B cell (primary cell): Measurements from ENCODE around the gene ETFA. TPM values are rescaled to one million over a fixed set of nuclear protein-coding genes. Genes with fewer than 3 reads are reported as not detected.

Experiments used
- ATAC-seq: fragments of 200-7000 bp; cut with Tn5 transposase; one replicate; pipeline ENCODE4 v1.10.0; 2021; ENCODE audit warnings: low read depth, mild to moderate bottlenecking, moderate number of reproducible peaks, moderate library complexity
- CTCF ChIA-PET: fragments of 350-600 bp; sonication (Branson Sonifier 250); formaldehyde crosslinking; loops from one replicate; lab custom pipeline; 2021; ENCODE audit warnings: antibody characterized with exemption, inconsistent platforms; lab: Charles Lee
- POLR2A ChIA-PET: fragments of 350-600 bp; sonication (Branson Sonifier 250); formaldehyde crosslinking; loops from one replicate; lab custom pipeline; 2021; ENCODE audit warnings: antibody characterized with exemption; lab: Charles Lee
- DNase-seq: peaks from one replicate; pipeline ENCODE4 v3.0.0; 2013
- H2AFZ ChIP-seq: 2 replicates; pipeline ENCODE4 v1.6.1; 2012; ENCODE audit warnings: mild to moderate bottlenecking, low read depth, low read length; ENCODE audit not compliant: insufficient read depth, poor library complexity, severe bottlenecking
- H3K27ac ChIP-seq, 2 donors: 1 replicate in 1 of 2; 2 replicates in 1 of 2; pipeline ENCODE4 v1.5.1; 2012 to 2013; ENCODE audit warnings: low read length in 2 of 2, mild to moderate bottlenecking in 2 of 2, moderate library complexity in 1 of 2
- H3K27me3 ChIP-seq, 4 experiments: fragments of 200-600 bp in 1 of 4; sonication (generic) in 1 of 4; replicated peaks in 1 of 4; 1 replicate in 2 of 4; 2 replicates in 2 of 4; pipeline versions ENCODE4 v1.6.1 to v1.7.0; 2013 to 2016; ENCODE audit warnings: low read length in 3 of 4, mild to moderate bottlenecking in 2 of 4, mixed read lengths in 1 of 4, moderate library complexity in 1 of 4; ENCODE audit not compliant: insufficient read depth in 4 of 4, control insufficient read depth in 3 of 4; ENCODE audit errors: control extremely low read depth in 1 of 4
- H3K36me3 ChIP-seq, 2 experiments: replicated peaks in 1 of 2; 1 replicate in 1 of 2; 2 replicates in 1 of 2; pipeline versions ENCODE4 v1.6.1 to v1.7.1; 2013; ENCODE audit warnings: low read length in 1 of 2; ENCODE audit not compliant: insufficient read depth in 2 of 2, control insufficient read depth in 1 of 2; ENCODE audit errors: control extremely low read depth in 1 of 2, extremely low read depth in 1 of 2
- H3K4me1 ChIP-seq, 2 donors: fragments of 200-600 bp in 1 of 2; sonication (generic) in 1 of 2; 1 replicate in 1 of 2; 2 replicates in 1 of 2; pipeline versions ENCODE4 v1.5.1 to v1.6.1; 2013 to 2017; ENCODE audit warnings: low read length in 2 of 2; ENCODE audit not compliant: control insufficient read depth in 2 of 2, insufficient read depth in 2 of 2
- H3K4me2 ChIP-seq: replicated peaks from 2 replicates; pipeline ENCODE3; 2012; ENCODE audit warnings: mild to moderate bottlenecking, low read depth, low read length; ENCODE audit not compliant: poor library complexity, severe bottlenecking
- H3K4me3 ChIP-seq, 5 experiments: fragments of 200-600 bp in 1 of 5; sonication (generic) in 1 of 5; 1 replicate in 3 of 5; 2 replicates in 2 of 5; pipeline versions ENCODE4 v1.5.1 to v1.7.0; 2011 to 2016; ENCODE audit warnings: low read length in 4 of 5, mild to moderate bottlenecking in 4 of 5, low read depth in 2 of 5, control low read depth in 1 of 5, moderate library complexity in 1 of 5; ENCODE audit not compliant: insufficient read depth in 1 of 5; ENCODE audit errors: control extremely low read depth in 1 of 5, extremely low read depth in 1 of 5
- H3K79me2 ChIP-seq: fragments of 200-600 bp; sonication (generic); one replicate; pipeline ENCODE4 v1.6.0; 2016; ENCODE audit warnings: low read length; ENCODE audit not compliant: control insufficient read depth, insufficient read depth
- H3K9ac ChIP-seq: fragments of 200-600 bp; sonication (generic); 2 replicates; pipeline ENCODE4 v1.6.1; 2017; ENCODE audit warnings: mild to moderate bottlenecking, low read length, moderate library complexity
- H3K9me3 ChIP-seq, 3 donors: one replicate each; pipeline versions ENCODE4 v1.6.1 to v1.7.1; 2013; ENCODE audit warnings: low read length in 2 of 3; ENCODE audit not compliant: control insufficient read depth in 2 of 3, insufficient read depth in 1 of 3; ENCODE audit errors: control extremely low read depth in 1 of 3
- H4K20me1 ChIP-seq: 2 replicates; pipeline ENCODE4 v1.6.0; 2012; ENCODE audit warnings: mild to moderate bottlenecking, low read length; ENCODE audit not compliant: insufficient read depth, control insufficient read depth, poor library complexity, severe bottlenecking
- H3K27ac Mint-ChIP-seq: one replicate; pipeline ENCODE4 v1.8.0; 2021; ENCODE audit warnings: mixed read lengths
- H3K27me3 Mint-ChIP-seq: one replicate; pipeline ENCODE4 v1.8.0; 2021; ENCODE audit warnings: mixed read lengths
- H3K4me1 Mint-ChIP-seq: one replicate; pipeline ENCODE4 v1.8.0; 2021; ENCODE audit warnings: mixed read lengths
- H3K4me3 Mint-ChIP-seq: one replicate; pipeline ENCODE4 v1.8.0; 2021; ENCODE audit warnings: mixed read lengths
- H3K9me3 Mint-ChIP-seq: one replicate; pipeline ENCODE4 v1.8.0; 2022; ENCODE audit warnings: mixed read lengths; ENCODE audit not compliant: insufficient read depth
- CTCF ChIP-seq: fragments of 200-600 bp; IDR thresholded peaks from one replicate; pipeline ENCODE4 v1.8.0; 2022; ENCODE audit warnings: antibody characterized with exemption, mild to moderate bottlenecking
- EZH2 ChIP-seq: IDR thresholded peaks from 2 replicates; pipeline ENCODE4 v1.6.1; 2012; ENCODE audit warnings: borderline replicate concordance, low read depth, mild to moderate bottlenecking, moderate library complexity, low read length; ENCODE audit not compliant: insufficient read depth, poor library complexity, severe bottlenecking
- WGBS: methylation state at CpG from one replicate; pipeline ENCODE4 v1.1.5; 2013; ENCODE audit warnings: missing lambda C conversion rate; ENCODE audit not compliant: insufficient coverage; 5-methylcytosine and 5-hydroxymethylcytosine counted together
- intact Hi-C: fragments of 100-400 bp; cut with micrococcal nuclease; formaldehyde crosslinking; loops from one replicate; pipeline ENCODE4 v1.10.0; 2022
- polyA plus RNA-seq: library from polyadenylated mRNA; depleted of rRNA; stranded (reverse); fragments of >200 nt; gene quantifications from 2 replicates; pipeline ENCODE4 v1.2.3, GENCODE V29; 2012
- total RNA-seq, 2 donors: library from RNA; stranded (reverse); fragments of 120-200 nt in 1 of 2; gene quantifications; 1 replicate in 1 of 2; 2 replicates in 1 of 2; pipeline versions ENCODE4 v1.2.3 to v1.2.4, GENCODE V29; 2013 to 2022

The ETFA gene
- total and polyA plus RNA-seq, 2 donors (not counting 1 experiment from before 2014, with no cell fraction given) = 34.9 to 68.8 TPM

GRCh38 chr15:76204916-76205460 is 106.3 kb downstream of the ETFA start:
- H3K79me2 ChIP-seq = no peaks in the 10 kb centered on the region
- H3K4me1 ChIP-seq = no peaks in the 10 kb centered on the region
- no peaks in the 10 kb centered on the region for H3K9me3 Mint-ChIP-seq
- H4K20me1 ChIP-seq = no peaks in the 10 kb centered on the region
- no peak overlapping the region for H2AFZ ChIP-seq
- H3K27me3 Mint-ChIP-seq = no peaks in the 10 kb centered on the region
- no peak for ATAC-seq
- no peak overlapping the region for H3K9ac ChIP-seq
- no peak overlapping the region for H3K4me3 Mint-ChIP-seq
- no peaks in the 10 kb centered on the region for H3K9me3 ChIP-seq
- H3K4me3 ChIP-seq = no peak overlapping the region
- H3K27ac ChIP-seq = no peak overlapping the region
- CTCF ChIA-PET = interaction anchor here (1.4 kb wide), 1 partner anchor 14 kb away, joined by 5 read pairs; no protein-coding TSS in a partner anchor
- intact Hi-C loops = no loop called here
- peaks cover 0 to 18% of the 10 kb centered on the region in 2 experiments for H3K36me3 ChIP-seq
- WGBS = 91% methylated on average over 7 of the region's 11 CpGs
- no peak overlapping the region for H3K4me2 ChIP-seq
- TF ChIP-seq EZH2 = no peak
- TF ChIP-seq CTCF = no peak
- POLR2A ChIA-PET = no interaction called here
- H3K4me1 Mint-ChIP-seq = no peaks in the 10 kb centered on the region
- no peak overlapping the region for H3K27ac Mint-ChIP-seq
- no peak for DNase-seq
- H3K27me3 ChIP-seq = no peaks in the 10 kb centered on the region

- WGBS = 97% methylated on average over 12 of the region's 18 CpGs
- ChIA-PET CTCF (interaction anchor here (0.5 kb wide), 1 partner anchor 669 kb away, joined by 3 read pairs; no protein-coding TSS in a partner anchor), POLR2A (no interaction called here)
Observed at GRCh38 chr15:76204109-76204845, 107.0 kb downstream of the ETFA start.

More at GRCh38 chr15:76204109-76204845, 107.0 kb downstream of the ETFA start:
- Mint-ChIP-seq H3K4me1 (no peaks in the 10 kb centered on the region), H3K27ac (no peak overlapping the region), H3K9me3 (no peaks in the 10 kb centered on the region), H3K4me3 (no peak overlapping the region), H3K27me3 (no peaks in the 10 kb centered on the region)
- no peaks in the 10 kb centered on the region for H3K79me2 ChIP-seq
- no peaks in the 10 kb centered on the region for H3K4me1 ChIP-seq
- no peak overlapping the region for H3K27ac ChIP-seq
- no peaks in the 10 kb centered on the region for H3K27me3 ChIP-seq
- H3K4me2 ChIP-seq = no peak overlapping the region
- H3K4me3 ChIP-seq = no peak overlapping the region
- H4K20me1 ChIP-seq = no peaks in the 10 kb centered on the region
- no peak for DNase-seq
- no peak overlapping the region for H2AFZ ChIP-seq
- peaks cover 0 to 12% of the 10 kb centered on the region in 2 experiments for H3K36me3 ChIP-seq
- ATAC-seq = no peak
- TF ChIP-seq EZH2 = no peak
- TF ChIP-seq CTCF = no peak
- H3K9me3 ChIP-seq = no peaks in the 10 kb centered on the region
- no peak overlapping the region for H3K9ac ChIP-seq
- intact Hi-C loops = no loop called here
